ENCODE measurements around the gene HTR1B. TPM values are rescaled to one million over a fixed set of nuclear protein-coding genes. Genes with fewer than 3 reads are reported as not detected.

HTR1B gene
- polyA plus RNA-seq, 4 donors, result 0.15 to 1.4 TPM; not detected in 2

DNA sequence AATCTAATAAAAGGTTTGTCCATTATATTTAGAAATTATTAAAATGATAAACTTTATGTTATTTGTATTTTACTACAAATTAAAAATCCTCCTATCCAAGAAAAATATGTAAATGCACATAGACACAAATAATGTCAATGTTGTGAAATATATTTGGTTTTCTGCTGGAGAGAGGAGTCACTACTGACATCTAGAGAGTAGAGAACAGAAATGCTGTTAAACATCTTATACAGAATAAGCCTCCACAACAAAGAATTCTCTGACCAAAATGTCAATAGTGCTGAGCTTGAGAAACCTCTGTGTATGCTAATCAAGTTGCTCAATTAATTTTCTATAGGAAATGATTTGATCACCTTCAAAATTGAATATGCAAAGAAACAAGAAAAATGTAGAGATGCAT lies 12.4 kb downstream of the HTR1B start:
- H3K9me3 ChIP-seq (ENCODE audit: control insufficient read depth in 2 of 2, insufficient read depth in 1 of 2, low read depth in 1 of 2, low read length in 1 of 2), result no peaks in the 10 kb centered on the region
- no peak overlapping the region for H3K4me3 ChIP-seq (ENCODE audit: low read depth in 1 of 3, low read length in 3 of 3)
- DNase-seq (no peak), FAIRE-seq (no peak)
- no peak overlapping the region for H3K27ac ChIP-seq (ENCODE audit: low read depth in 1 of 3, low read length in 2 of 3)
- H3K27me3 ChIP-seq (ENCODE audit: control insufficient read depth in 3 of 3, insufficient read depth in 3 of 3, low read length in 3 of 3), result no peaks in the 10 kb centered on the region
- H3K4me1 ChIP-seq (ENCODE audit: control insufficient read depth in 3 of 3, insufficient read depth in 2 of 3, low read depth in 1 of 3, low read length in 2 of 3), result no peaks in the 10 kb centered on the region
- H3K36me3 ChIP-seq (ENCODE audit: control insufficient read depth in 3 of 3, insufficient read depth in 2 of 3, low read depth in 1 of 3, low read length in 3 of 3), result no peaks in the 10 kb centered on the region

DNA sequence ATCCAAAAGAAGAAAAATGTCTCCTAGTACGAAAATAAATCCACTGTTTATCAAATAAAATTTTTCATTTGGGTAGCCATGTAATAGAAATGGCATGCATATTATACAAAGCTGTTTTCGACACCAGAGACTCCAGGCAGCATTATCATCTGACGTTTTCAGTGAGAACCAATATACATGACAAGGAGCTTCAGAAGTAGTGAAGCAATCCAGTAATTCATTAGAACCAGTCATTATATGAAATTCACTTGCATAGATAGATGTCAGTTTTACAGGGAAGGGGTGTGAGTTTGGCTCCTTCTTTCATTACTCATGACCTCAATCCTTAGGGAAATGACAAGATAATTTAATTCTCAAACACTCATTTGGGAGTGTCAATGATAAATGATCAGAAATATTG lies 14.7 kb downstream of the HTR1B start:
- FAIRE-seq, result no peak
- Histone ChIP-seq H3K27me3 (ENCODE audit: control insufficient read depth in 3 of 3, insufficient read depth in 3 of 3, low read length in 3 of 3) (no peaks in the 10 kb centered on the region), H3K36me3 (ENCODE audit: control insufficient read depth in 3 of 3, insufficient read depth in 2 of 3, low read depth in 1 of 3, low read length in 3 of 3) (no peaks in the 10 kb centered on the region), H3K27ac (ENCODE audit: low read depth in 1 of 3, low read length in 2 of 3) (no peak overlapping the region), H3K9me3 (ENCODE audit: control insufficient read depth in 2 of 2, insufficient read depth in 1 of 2, low read depth in 1 of 2, low read length in 1 of 2) (no peaks in the 10 kb centered on the region), H3K4me1 (ENCODE audit: control insufficient read depth in 3 of 3, insufficient read depth in 2 of 3, low read depth in 1 of 3, low read length in 2 of 3) (no peaks in the 10 kb centered on the region), H3K4me3 (ENCODE audit: low read depth in 1 of 3, low read length in 3 of 3) (no peak overlapping the region)
- 56 to 68% (median 61%) methylated on average over 3 of the region's 3 CpGs for WGBS, 3 donors
- no peak for DNase-seq

DNA sequence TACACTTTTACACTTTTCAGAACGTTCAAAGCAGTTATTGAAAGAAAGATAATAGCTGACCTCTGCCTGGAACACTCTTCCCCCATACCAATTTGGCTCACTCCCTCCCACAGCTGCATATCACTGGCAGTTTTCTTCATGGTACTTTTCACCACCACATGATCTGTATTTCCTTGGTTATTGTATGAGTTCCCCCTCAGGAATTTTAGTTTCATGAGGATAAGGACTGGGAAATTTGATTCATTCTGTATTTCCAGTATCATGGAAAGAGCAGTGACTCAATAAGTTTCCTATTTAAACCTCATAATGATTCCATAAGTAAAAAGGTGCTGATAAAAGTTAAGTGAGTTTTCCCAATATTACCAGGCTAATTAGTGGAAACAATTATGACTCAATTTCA lies 16.0 kb downstream of the HTR1B start:
- no peak overlapping the region for H3K4me3 ChIP-seq (ENCODE audit: low read depth in 1 of 3, low read length in 3 of 3)
- no peak overlapping the region for H3K27ac ChIP-seq (ENCODE audit: low read depth in 1 of 3, low read length in 2 of 3)
- H3K9me3 ChIP-seq (ENCODE audit: control insufficient read depth in 2 of 2, insufficient read depth in 1 of 2, low read depth in 1 of 2, low read length in 1 of 2), result no peaks in the 10 kb centered on the region
- no peaks in the 10 kb centered on the region for H3K27me3 ChIP-seq (ENCODE audit: control insufficient read depth in 3 of 3, insufficient read depth in 3 of 3, low read length in 3 of 3)
- no peak for FAIRE-seq
- H3K36me3 ChIP-seq (ENCODE audit: control insufficient read depth in 3 of 3, insufficient read depth in 2 of 3, low read depth in 1 of 3, low read length in 3 of 3), result no peaks in the 10 kb centered on the region
- DNase-seq, result no peak
- WGBS, 3 donors, result 3 to 11% (median 3%) methylated on average over 1 of the region's 1 CpG
- H3K4me1 ChIP-seq (ENCODE audit: control insufficient read depth in 3 of 3, insufficient read depth in 2 of 3, low read depth in 1 of 3, low read length in 2 of 3), result no peaks in the 10 kb centered on the region

DNA sequence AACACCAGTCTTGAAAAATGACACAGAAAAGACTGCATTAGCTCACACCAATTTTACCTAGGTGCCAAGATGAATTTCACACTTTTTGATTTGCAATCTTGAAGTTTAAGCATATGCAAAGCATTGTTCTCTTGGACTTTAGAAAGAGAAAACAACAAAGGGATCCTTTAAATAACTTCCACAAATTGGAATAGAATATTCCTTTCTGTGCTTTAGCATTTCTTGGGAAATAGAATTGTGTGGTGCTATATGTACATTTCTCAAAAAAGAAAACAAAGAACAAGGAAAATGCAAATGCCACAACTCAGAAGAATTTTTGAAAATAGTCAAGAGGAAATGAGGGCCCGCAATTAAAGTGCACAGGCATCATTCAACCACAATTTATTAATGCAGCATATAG lies 17.0 kb downstream of the HTR1B start:
- no peak overlapping the region for H3K4me3 ChIP-seq (ENCODE audit: low read depth in 1 of 3, low read length in 3 of 3)
- DNase-seq (no peak), FAIRE-seq (no peak)
- no peak overlapping the region for H3K27ac ChIP-seq (ENCODE audit: low read depth in 1 of 3, low read length in 2 of 3)
- H3K27me3 ChIP-seq (ENCODE audit: control insufficient read depth in 3 of 3, insufficient read depth in 3 of 3, low read length in 3 of 3), result no peaks in the 10 kb centered on the region
- no peaks in the 10 kb centered on the region for H3K9me3 ChIP-seq (ENCODE audit: control insufficient read depth in 2 of 2, insufficient read depth in 1 of 2, low read depth in 1 of 2, low read length in 1 of 2)
- WGBS, 3 donors, result 87 to 92% (median 89%) methylated on average over 1 of the region's 1 CpG
- no peaks in the 10 kb centered on the region for H3K4me1 ChIP-seq (ENCODE audit: control insufficient read depth in 3 of 3, insufficient read depth in 2 of 3, low read depth in 1 of 3, low read length in 2 of 3)
- H3K36me3 ChIP-seq (ENCODE audit: control insufficient read depth in 3 of 3, insufficient read depth in 2 of 3, low read depth in 1 of 3, low read length in 3 of 3), result no peaks in the 10 kb centered on the region

DNA sequence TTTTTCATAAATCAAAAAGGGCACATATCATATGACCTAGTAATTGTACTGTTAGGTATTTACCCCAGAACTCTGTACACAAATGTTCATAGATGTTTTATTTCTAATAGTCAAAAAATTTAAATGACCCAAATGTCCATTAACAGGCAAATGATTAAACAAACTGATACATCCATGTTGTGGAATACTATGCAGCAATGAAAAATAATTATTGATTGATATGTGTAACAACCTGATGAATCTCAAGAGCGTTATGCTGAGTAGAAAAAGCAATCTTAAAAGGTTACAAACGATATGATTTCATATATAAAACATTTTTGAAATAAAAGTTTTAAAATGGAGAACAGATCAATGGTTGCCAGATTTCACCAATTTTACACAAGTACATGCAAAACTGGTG lies 18.1 kb downstream of the HTR1B start:
- FAIRE-seq (no peak), DNase-seq (no peak)
- Histone ChIP-seq H3K27me3 (ENCODE audit: control insufficient read depth in 3 of 3, insufficient read depth in 3 of 3, low read length in 3 of 3) (no peaks in the 10 kb centered on the region), H3K4me3 (ENCODE audit: low read depth in 1 of 3, low read length in 3 of 3) (no peak overlapping the region), H3K9me3 (ENCODE audit: control insufficient read depth in 2 of 2, insufficient read depth in 1 of 2, low read depth in 1 of 2, low read length in 1 of 2) (no peaks in the 10 kb centered on the region), H3K36me3 (ENCODE audit: control insufficient read depth in 3 of 3, insufficient read depth in 2 of 3, low read depth in 1 of 3, low read length in 3 of 3) (no peaks in the 10 kb centered on the region), H3K27ac (ENCODE audit: low read depth in 1 of 3, low read length in 2 of 3) (no peak overlapping the region), H3K4me1 (ENCODE audit: control insufficient read depth in 3 of 3, insufficient read depth in 2 of 3, low read depth in 1 of 3, low read length in 2 of 3) (no peaks in the 10 kb centered on the region)
- 57 to 60% (median 59%) methylated on average over 2 of the region's 2 CpGs for WGBS, 3 donors

DNA sequence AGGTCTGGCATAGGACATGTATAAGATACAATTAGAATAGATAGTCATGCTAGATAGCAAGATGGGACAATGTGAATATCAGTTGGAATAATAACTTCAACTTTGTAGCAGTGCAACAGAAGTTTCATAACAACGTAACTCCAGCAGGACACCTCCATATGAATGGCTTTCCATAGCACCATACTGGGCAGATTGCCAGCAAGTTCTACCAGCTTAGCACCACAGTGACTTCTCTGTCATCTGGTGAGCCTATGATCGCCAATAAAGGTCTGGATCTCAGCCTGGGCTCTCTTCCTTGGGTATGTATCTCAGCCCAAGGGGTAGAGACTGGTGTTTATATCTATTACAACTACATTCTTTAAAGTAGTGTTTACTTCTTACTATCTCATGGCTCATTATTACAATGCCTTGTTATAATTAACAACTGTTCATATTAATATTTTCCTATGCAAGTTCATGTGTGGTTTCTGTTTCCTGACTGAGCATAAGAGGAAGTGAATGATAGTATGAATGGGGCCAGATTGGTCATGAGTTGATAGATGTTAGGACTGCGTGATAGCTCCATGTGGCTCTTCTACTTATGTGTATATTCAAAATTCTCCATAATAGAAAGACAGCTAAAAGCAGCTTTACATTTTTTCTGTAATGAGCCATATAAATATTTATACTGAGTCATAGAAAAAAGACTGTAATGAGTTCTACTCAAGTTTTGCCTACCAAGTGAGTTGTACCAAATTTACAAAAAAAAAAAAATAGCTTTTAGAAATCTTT lies 22.9 kb downstream of the HTR1B start:
- FAIRE-seq, result no peak

DNA sequence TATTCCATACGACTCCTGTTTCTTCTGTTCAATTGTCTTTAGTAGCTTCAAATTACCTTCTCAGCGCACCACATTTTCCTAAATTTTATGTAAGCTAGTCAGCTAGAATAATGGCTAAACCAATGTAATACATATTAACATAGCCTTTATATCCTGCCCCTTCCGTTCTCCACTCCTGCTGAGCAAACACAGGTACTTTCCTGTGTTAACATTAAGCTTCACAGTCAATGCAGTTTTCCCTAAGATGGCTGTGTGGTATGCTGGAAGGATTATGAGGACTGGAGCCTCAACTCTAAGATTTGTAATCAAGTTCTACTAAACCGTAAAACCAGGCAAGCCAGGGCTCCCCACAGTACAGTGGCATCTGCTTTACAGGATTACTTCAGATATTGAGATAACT lies 29.4 kb downstream of the HTR1B start:
- Histone ChIP-seq H3K9me3 (ENCODE audit: control insufficient read depth in 2 of 2, insufficient read depth in 1 of 2, low read depth in 1 of 2, low read length in 1 of 2) (no peaks in the 10 kb centered on the region), H3K27ac (ENCODE audit: low read depth in 1 of 3, low read length in 2 of 3) (no peak overlapping the region), H3K4me3 (ENCODE audit: low read depth in 1 of 3, low read length in 3 of 3) (no peak overlapping the region), H3K4me1 (ENCODE audit: control insufficient read depth in 3 of 3, insufficient read depth in 2 of 3, low read depth in 1 of 3, low read length in 2 of 3) (no peaks in the 10 kb centered on the region), H3K36me3 (ENCODE audit: control insufficient read depth in 3 of 3, insufficient read depth in 2 of 3, low read depth in 1 of 3, low read length in 3 of 3) (no peaks in the 10 kb centered on the region), H3K27me3 (ENCODE audit: control insufficient read depth in 3 of 3, insufficient read depth in 3 of 3, low read length in 3 of 3) (no peaks in the 10 kb centered on the region)
- DNase-seq (no peak), FAIRE-seq (no peak)
- 75 to 83% (median 80%) methylated on average over 4 of the region's 4 CpGs for WGBS, 3 donors

More for the DNA sequence above, 22.9 kb downstream of the HTR1B start:
- 59 to 70% (median 60%) methylated on average over 3 of the region's 3 CpGs for WGBS, 3 donors
- no peak for DNase-seq
- Histone ChIP-seq H3K4me1 (ENCODE audit: control insufficient read depth in 3 of 3, insufficient read depth in 2 of 3, low read depth in 1 of 3, low read length in 2 of 3) (no peaks in the 10 kb centered on the region), H3K27ac (ENCODE audit: low read depth in 1 of 3, low read length in 2 of 3) (no peak overlapping the region), H3K9me3 (ENCODE audit: control insufficient read depth in 2 of 2, insufficient read depth in 1 of 2, low read depth in 1 of 2, low read length in 1 of 2) (no peaks in the 10 kb centered on the region), H3K36me3 (ENCODE audit: control insufficient read depth in 3 of 3, insufficient read depth in 2 of 3, low read depth in 1 of 3, low read length in 3 of 3) (no peaks in the 10 kb centered on the region), H3K27me3 (ENCODE audit: control insufficient read depth in 3 of 3, insufficient read depth in 3 of 3, low read length in 3 of 3) (no peaks in the 10 kb centered on the region), H3K4me3 (ENCODE audit: low read depth in 1 of 3, low read length in 3 of 3) (no peak overlapping the region)

DNA sequence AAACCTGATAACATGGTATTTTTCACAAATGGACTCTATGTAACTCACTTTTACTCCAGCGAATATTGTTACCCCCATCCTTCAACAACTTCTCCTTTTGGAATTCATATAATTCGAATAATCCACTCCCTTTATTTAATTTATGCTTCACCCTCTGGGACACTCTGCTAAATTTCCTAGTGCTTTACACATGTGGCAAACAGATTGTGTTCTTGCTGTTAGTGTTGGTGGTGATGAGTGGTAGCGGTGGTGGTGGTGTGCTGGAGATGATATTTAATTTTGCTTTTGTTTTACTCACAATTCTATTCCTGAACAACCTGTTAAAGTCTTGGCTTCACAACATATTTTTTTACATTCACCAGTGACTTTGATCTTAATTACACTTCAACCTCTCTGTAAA lies 32.8 kb downstream of the HTR1B start:
- H3K4me1 ChIP-seq (ENCODE audit: control insufficient read depth in 3 of 3, insufficient read depth in 2 of 3, low read depth in 1 of 3, low read length in 2 of 3), result no peaks in the 10 kb centered on the region
- H3K27ac ChIP-seq (ENCODE audit: low read depth in 1 of 3, low read length in 2 of 3), result no peak overlapping the region
- H3K9me3 ChIP-seq (ENCODE audit: control insufficient read depth in 2 of 2, insufficient read depth in 1 of 2, low read depth in 1 of 2, low read length in 1 of 2), result no peaks in the 10 kb centered on the region
- no peak overlapping the region for H3K4me3 ChIP-seq (ENCODE audit: low read depth in 1 of 3, low read length in 3 of 3)
- 78 to 88% (median 84%) methylated on average over 3 of the region's 3 CpGs for WGBS, 3 donors
- FAIRE-seq, result no peak
- no peaks in the 10 kb centered on the region for H3K36me3 ChIP-seq (ENCODE audit: control insufficient read depth in 3 of 3, insufficient read depth in 2 of 3, low read depth in 1 of 3, low read length in 3 of 3)
- no peak for DNase-seq
- no peaks in the 10 kb centered on the region for H3K27me3 ChIP-seq (ENCODE audit: control insufficient read depth in 3 of 3, insufficient read depth in 3 of 3, low read length in 3 of 3)

DNA sequence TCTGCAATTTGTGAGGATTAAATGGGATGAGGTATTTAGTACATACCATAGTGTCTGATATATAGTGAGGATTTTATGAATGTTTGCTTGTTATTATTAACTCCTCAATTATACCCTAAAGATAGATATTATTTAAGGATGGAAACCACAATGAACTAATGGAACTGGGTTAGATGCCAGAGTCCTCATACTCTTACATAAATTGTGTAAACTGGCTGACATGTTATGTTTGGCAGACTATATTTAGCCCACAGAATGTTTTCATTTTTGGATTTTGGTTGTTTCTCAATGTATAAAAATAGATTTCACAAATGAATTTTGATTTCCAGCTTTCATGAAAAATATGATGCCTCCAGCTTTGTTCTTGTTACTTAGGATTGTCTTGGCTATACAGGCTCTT lies 37.6 kb downstream of the HTR1B start:
- H3K4me3 ChIP-seq (ENCODE audit: low read depth in 1 of 3, low read length in 3 of 3), result no peak overlapping the region
- no peak overlapping the region for H3K27ac ChIP-seq (ENCODE audit: low read depth in 1 of 3, low read length in 2 of 3)
- no peaks in the 10 kb centered on the region for H3K9me3 ChIP-seq (ENCODE audit: control insufficient read depth in 2 of 2, insufficient read depth in 1 of 2, low read depth in 1 of 2, low read length in 1 of 2)
- H3K36me3 ChIP-seq (ENCODE audit: control insufficient read depth in 3 of 3, insufficient read depth in 2 of 3, low read depth in 1 of 3, low read length in 3 of 3), result no peaks in the 10 kb centered on the region
- FAIRE-seq (no peak), DNase-seq (no peak)
- no peaks in the 10 kb centered on the region for H3K4me1 ChIP-seq (ENCODE audit: control insufficient read depth in 3 of 3, insufficient read depth in 2 of 3, low read depth in 1 of 3, low read length in 2 of 3)
- no peaks in the 10 kb centered on the region for H3K27me3 ChIP-seq (ENCODE audit: control insufficient read depth in 3 of 3, insufficient read depth in 3 of 3, low read length in 3 of 3)
